Measurements from ENCODE around the gene CASP8.

Gene CASP8

DNA sequence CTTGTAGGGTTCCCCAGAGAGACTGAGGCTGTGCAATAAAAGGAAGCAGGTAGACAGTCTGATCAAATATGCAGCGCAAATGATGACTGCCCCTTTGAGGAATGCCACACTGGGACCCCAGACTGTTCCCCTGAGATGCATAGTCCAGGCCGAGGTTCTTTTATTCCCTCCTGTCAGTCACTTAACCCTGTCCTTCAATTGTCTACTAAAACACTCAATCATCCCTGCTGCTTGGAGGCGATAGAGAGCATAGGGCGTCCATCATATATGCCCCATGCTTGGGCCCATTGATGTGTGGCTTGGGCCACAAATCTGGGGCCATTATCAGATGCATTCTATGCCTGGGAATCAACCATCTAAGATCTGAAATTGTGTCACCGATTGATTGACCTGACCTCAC is 15.5 kb upstream of the CASP8 start:
- TF ChIP-seq CTCF (IDR thresholded peaks at IDR 0.05) = no peak
- H3K4me3 ChIP-seq = no peak overlapping the region
- no peak overlapping the region for H3K27ac ChIP-seq
- DNase-seq (ENCODE audit: low spot score) = no peak

GRCh38 chr2:201246280-201246679 is 14.1 kb upstream of the CASP8 start:
- no peak overlapping the region for H3K4me3 ChIP-seq
- DNase-seq (ENCODE audit: low spot score) = no peak
- no peak for TF ChIP-seq CTCF (IDR thresholded peaks at IDR 0.05)
- peak overlapping the region in 1 of 2 donors; percentile 45 for H3K27ac ChIP-seq

DNA sequence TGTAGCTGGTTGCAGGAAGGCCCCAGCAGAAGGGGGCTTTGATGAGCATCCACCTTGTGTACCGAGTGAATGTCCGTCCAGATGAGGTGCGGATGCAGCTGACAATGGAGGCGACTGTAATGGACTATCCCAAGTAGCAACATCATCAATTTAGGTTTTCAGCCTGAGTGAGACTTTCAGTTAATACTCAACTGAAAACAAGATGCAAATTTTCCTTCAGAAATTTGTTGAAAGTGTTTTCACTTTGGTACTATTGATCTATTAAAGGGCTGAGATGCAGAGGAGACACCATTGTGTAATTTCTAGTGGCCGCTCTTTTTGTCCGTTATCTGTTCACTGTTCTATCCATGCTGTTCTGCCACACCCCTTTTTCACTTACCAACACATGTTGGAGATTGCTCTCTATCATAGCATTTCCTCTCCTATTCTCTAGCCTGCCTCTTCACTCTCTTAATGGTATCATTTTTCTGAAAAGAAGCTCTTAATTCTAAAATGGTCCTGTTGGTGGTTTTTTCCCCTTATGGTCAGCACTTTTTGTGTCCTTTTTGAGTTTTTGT is 12.0 kb upstream of the CASP8 start:
- no peak overlapping the region for H3K4me3 ChIP-seq
- no peak overlapping the region for H3K27ac ChIP-seq
- TF ChIP-seq CTCF (IDR thresholded peaks at IDR 0.05) = no peak
- no peak for DNase-seq (ENCODE audit: low spot score)

GRCh38 chr2:201249889-201250288 is 10.4 kb upstream of the CASP8 start:
- DNase-seq (ENCODE audit: low spot score) = no peak
- Histone ChIP-seq H3K27ac (no peak overlapping the region), H3K4me3 (no peak overlapping the region)
- no peak for TF ChIP-seq CTCF (IDR thresholded peaks at IDR 0.05)

DNA sequence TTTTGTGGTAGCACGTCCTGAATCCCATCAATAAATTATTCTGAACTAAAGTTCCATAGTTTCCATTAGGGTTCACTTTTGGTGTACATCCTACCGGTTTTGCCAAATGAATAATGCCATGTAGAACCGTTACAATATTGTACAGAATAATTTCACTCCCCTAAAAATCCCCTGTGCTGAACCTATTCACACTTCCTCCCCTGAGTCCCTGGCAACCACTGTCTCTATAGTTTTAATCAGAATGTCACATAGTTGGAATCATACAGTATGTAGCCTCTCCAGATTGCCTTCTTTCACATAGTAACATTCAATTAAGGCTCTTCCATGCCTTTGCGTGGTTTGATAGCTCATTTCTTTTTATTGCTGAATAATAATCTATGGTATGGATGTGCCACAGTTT is 9.6 kb upstream of the CASP8 start:
- TF ChIP-seq CTCF (IDR thresholded peaks at IDR 0.05) = no peak
- DNase-seq (ENCODE audit: low spot score) = no peak
- Histone ChIP-seq H3K27ac (no peak overlapping the region), H3K4me3 (no peak overlapping the region)

GRCh38 chr2:201254081-201254730 is 6.1 kb upstream of the CASP8 start:
- H3K27ac ChIP-seq = no peak overlapping the region
- TF ChIP-seq CTCF (IDR thresholded peaks at IDR 0.05) = no peak
- H3K4me3 ChIP-seq = no peak overlapping the region
- DNase-seq (ENCODE audit: low spot score) = no peak

DNA sequence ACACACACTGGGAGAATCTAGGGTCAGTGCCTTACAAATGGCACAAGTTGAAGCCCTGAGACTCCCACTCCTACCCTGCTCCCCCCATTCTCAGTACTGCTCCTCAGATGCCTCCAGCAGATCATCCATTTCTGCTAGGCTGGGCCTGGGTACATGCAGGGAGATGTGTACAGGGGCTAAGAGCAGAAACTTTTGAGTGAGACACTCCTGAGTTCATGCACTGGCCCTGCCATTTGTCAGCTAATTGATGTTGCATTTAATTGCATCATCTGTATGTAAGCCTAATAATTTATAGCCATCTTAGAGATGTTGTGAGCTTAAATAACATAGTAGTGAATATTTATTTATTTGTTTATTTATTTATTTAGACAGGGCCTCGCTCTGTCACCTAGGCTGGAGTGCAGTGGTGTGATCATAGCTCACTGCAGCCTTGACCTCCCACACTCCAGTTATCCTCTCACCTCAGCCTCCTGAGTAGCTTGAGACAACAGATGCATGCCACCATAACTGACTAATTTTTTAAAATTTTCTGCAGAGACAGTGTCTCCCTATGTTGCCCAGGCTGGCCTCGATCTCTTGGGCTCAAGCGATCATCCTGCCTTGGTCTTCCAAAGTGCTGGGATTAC is 4.8 kb upstream of the CASP8 start:
- DNase-seq (ENCODE audit: low spot score) = no peak
- TF ChIP-seq CTCF (IDR thresholded peaks at IDR 0.05) = no peak
- H3K4me3 ChIP-seq = no peak overlapping the region
- no peak overlapping the region for H3K27ac ChIP-seq

Data from coronary artery (tissue), 2 donors.